Fibroblast of the aortic adventitia (primary cell): ENCODE measurements around the gene HLF. TPM values are rescaled to one million over a fixed set of nuclear protein-coding genes. Genes with fewer than 3 reads are reported as not detected.

ENCODE experiments used
- DNase-seq: peaks from one replicate; pipeline ENCODE4 v3.0.0-alpha.2; 2010; ENCODE audit warnings: low read depth
- H3K4me3 ChIP-seq: 2 replicates; pipeline ENCODE4 v1.5.1; 2011; ENCODE audit warnings: low read depth, mild to moderate bottlenecking, control low read depth, low read length, moderate library complexity
- CTCF ChIP-seq: IDR thresholded peaks from 2 replicates; pipeline ENCODE4 v1.5.1; 2011; ENCODE audit warnings: mild to moderate bottlenecking, low read length, control low read depth, inconsistent platforms; ENCODE audit not compliant: insufficient read depth
- total RNA-seq: library from RNA; depleted of rRNA; stranded (reverse); fragments of >200 nt; gene quantifications from 2 replicates; pipeline ENCODE4 v1.2.3, GENCODE V29; 2012; ENCODE audit warnings: low replicate concordance

Gene HLF
- total RNA-seq, 1 donor = 4.4 TPM

- H3K4me3 ChIP-seq = no peak overlapping the region
- no peak for TF ChIP-seq CTCF
- no peak for DNase-seq
These were observed 14.4 kb downstream of the HLF start for GRCh38 chr17:55279203-55279602.

GRCh38 chr17:55279788-55280187 lies 15.0 kb downstream of the HLF start:
- H3K4me3 ChIP-seq = no peak overlapping the region
- no peak for DNase-seq
- no peak for TF ChIP-seq CTCF

- H3K4me3 ChIP-seq = no peak overlapping the region
- no peak for DNase-seq
- no peak for TF ChIP-seq CTCF
These were observed 15.5 kb downstream of the HLF start for GRCh38 chr17:55280212-55280611.

GRCh38 chr17:55281649-55282378 lies 17.1 kb downstream of the HLF start:
- peak; percentile 24 for DNase-seq
- H3K4me3 ChIP-seq = no peak overlapping the region
- TF ChIP-seq CTCF = no peak

- no peak for TF ChIP-seq CTCF
- no peak for DNase-seq
- no peak overlapping the region for H3K4me3 ChIP-seq
These were observed 17.6 kb downstream of the HLF start for GRCh38 chr17:55282379-55282702.

- no peak for DNase-seq
- no peak overlapping the region for H3K4me3 ChIP-seq
- TF ChIP-seq CTCF = no peak
These were observed 18.0 kb downstream of the HLF start for GRCh38 chr17:55282741-55283140.

- TF ChIP-seq CTCF = no peak
- DNase-seq = no peak
- H3K4me3 ChIP-seq = no peak overlapping the region
These were observed 18.7 kb downstream of the HLF start for GRCh38 chr17:55283256-55283965.
